ENCODE data around the gene CABP4. TPM values are rescaled to one million over a fixed set of nuclear protein-coding genes. Genes with fewer than 3 reads are reported as not detected.
A peak's percentile ranks its signal among the peaks of the same experiment; 100 is the strongest.
"Not testable (repeated sequence)": the region's sequence is repeated elsewhere in the genome, so short reads cannot be mapped to it uniquely, and the experiment has no call there.

Gene CABP4
- total RNA-seq, 1 experiment from 2014 or later, result not detected

DNA sequence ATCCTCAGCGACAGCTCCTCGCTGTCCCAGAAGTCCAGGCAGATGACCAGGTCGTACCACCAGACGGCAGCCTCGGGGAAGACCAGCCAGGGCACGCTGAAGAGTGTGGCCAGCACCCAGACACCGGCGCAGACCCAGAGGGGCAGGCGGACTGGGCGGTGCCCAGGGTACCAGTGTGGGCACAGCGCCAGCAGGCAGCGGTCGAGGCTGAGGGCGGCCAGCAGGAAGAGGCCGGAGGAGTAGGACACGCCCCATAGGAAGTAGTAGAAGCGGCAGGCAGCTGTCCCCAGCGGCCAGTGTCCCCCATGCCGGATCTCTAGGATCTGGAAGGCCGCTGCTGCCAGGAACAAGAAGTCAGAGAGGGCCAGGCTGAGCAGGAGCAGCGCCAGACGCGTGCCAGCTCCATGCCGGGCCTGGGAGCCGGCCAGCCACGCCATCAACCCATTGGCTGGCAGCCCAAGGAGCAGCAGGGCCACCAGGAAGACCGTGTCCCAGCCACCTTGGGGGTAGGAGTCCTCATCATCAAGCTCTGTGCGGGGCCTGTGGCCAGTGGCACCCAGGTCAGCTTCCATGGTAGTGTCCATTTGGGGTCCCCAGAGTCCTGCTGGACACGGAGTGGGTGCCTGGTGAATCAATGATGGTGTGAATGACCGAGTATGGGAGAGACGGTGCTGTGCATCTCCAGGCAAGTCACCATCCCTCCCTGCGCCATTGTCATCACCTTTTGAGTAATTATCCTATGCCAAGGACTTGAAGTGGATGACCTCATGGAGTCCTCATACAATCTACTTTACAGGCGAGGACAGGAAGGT lies 2.8 kb upstream of the CABP4 start, which contains the start of gene GPR152:
Gene GPR152, minus strand, starts transcription at position 589 of the 812 bp plus-strand sequence. Its CDS starts 5 bp downstream, at position 584.
- no peaks in the 10 kb centered on the region for H3K27me3 ChIP-seq (ENCODE audit: control insufficient read depth, insufficient read depth, low read length)
- DNase-seq, result peak; percentile 55
- H3K4me3 ChIP-seq (ENCODE audit: insufficient read depth, low read depth, low read length), result no peak within 1 kb of the TSS
- no peaks in the 10 kb centered on the region for H3K36me3 ChIP-seq (replicated peaks; ENCODE audit: control insufficient read depth, insufficient read depth, low read length)

DNA sequence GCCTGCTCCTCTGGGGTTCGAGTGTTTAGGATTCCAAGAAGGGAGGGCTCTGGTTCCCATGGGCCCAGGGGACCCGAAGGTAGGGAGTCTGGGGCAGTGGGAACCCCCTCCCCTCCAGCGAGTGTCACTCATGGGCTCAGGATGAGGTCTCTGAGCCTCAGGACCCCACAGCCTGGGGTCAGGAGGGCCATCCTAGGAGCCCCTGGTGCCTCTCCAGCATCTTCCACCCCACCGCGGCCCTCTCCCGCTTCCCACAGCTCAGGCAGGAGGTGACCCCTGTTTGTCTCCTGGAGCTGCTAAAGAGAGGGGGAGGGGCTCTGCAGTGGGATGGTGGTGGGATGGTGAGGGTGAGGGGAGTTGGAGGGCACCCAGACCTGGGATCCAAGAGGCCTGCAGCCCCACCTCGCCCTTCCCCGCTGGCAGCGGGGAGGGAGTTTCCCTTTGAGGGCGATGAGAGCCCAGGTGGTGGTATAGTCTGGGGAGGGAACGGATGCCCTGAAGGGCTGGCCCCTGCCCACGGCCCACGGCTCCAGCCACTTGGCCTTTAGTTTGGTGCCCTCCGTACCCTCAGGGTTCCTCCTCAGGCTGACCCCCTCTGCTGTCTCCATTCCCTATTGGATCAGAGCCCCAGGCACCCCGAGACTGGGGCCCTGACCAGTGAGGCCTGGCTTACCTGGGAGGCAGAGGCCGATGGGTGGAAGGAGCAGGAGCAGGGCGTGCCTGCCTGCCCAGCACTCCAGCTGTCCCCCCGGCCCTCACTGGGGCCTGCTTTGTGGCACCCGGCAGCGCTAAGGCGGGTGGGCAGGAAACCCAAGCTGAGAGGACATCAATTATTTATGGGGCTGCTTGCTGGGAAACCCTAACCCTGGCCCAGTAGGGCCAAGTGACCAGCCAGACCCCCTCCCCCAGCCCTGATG lies 1.1 kb upstream of the CABP4 start:
- Histone ChIP-seq H3K4me3 (ENCODE audit: insufficient read depth, low read depth, low read length) (no peak overlapping the region), H3K36me3 (replicated peaks; ENCODE audit: control insufficient read depth, insufficient read depth, low read length) (no peaks in the 10 kb centered on the region), H3K27me3 (ENCODE audit: control insufficient read depth, insufficient read depth, low read length) (no peaks in the 10 kb centered on the region)
- peak; percentile 61 for DNase-seq

DNA sequence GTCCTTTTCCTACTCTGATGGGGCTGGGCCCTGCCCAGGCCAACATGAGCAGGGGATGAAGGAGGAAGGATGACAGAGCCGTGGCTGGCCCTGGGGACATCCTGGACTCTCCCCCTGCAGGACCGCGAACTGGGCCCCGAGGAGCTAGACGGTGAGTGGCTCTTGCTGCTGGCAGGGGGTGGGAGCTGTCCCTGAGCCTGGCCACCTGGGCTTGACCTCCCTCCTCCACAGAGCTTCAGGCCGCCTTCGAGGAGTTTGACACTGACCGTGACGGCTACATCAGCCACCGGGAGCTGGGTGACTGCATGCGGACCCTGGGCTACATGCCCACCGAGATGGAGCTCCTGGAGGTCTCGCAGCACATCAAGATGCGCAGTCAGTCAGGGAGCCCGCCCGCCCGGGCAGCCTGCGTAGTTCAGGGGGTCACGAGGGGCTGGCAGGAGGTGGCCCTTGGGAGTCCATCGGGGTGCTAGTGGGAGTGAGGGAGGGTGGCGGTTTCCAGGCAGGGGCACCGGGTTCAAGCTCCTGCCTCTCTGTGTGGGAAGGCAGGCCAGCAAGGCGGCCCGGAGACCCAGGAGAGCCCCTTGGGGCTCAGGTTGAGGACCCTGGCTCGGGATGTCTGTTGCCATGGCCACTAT lies 1.0 kb downstream of the CABP4 start:
- Histone ChIP-seq H3K36me3 (replicated peaks; ENCODE audit: control insufficient read depth, insufficient read depth, low read length) (no peaks in the 10 kb centered on the region), H3K27me3 (ENCODE audit: control insufficient read depth, insufficient read depth, low read length) (no peaks in the 10 kb centered on the region), H3K4me3 (ENCODE audit: insufficient read depth, low read depth, low read length) (no peak overlapping the region)
- peak; percentile 64 for DNase-seq

DNA sequence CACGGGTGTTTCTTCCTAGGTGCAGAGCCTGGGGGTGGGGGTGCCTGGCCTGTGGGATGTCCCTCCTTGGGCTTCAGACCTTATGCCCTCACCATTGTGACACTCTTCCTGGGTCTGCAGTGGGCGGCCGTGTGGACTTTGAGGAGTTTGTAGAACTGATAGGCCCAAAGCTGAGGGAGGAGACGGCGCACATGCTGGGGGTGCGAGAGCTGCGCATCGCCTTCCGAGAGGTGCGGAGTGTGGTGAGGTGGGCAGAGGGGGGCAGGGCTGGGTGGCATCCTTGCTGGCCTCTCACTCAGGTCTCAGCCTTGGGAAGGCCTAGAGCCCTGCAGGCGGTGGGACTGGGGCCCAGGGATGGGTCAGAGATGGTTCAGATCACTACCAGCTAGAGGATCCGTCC lies 2.3 kb downstream of the CABP4 start:
- Histone ChIP-seq H3K4me3 (ENCODE audit: insufficient read depth, low read depth, low read length) (no peak overlapping the region), H3K27me3 (ENCODE audit: control insufficient read depth, insufficient read depth, low read length) (no peaks in the 10 kb centered on the region), H3K36me3 (replicated peaks; ENCODE audit: control insufficient read depth, insufficient read depth, low read length) (no peaks in the 10 kb centered on the region)
- DNase-seq, result peak; percentile 23

DNA sequence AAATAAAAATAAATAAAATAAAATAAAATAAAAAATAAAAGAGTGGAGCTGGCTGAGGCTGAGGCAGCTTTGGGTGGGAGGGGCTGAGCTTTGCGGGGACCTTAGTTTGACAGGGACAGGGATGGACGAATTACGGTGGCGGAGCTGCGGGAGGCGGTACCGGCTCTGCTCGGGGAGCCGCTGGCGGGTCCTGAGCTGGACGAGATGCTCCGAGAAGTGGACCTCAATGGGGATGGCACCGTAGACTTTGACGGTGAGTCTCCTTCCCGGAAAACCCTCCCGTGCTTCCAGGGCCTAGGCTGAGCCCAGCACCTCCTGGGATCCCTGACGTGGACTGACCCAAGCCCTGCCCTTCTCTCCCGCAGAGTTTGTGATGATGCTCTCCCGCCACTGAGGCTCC lies 3.1 kb downstream of the CABP4 start:
- Histone ChIP-seq H3K4me3 (ENCODE audit: insufficient read depth, low read depth, low read length) (no peak overlapping the region), H3K27me3 (ENCODE audit: control insufficient read depth, insufficient read depth, low read length) (no peaks in the 10 kb centered on the region)
- DNase-seq, result peak; percentile 46

DNA sequence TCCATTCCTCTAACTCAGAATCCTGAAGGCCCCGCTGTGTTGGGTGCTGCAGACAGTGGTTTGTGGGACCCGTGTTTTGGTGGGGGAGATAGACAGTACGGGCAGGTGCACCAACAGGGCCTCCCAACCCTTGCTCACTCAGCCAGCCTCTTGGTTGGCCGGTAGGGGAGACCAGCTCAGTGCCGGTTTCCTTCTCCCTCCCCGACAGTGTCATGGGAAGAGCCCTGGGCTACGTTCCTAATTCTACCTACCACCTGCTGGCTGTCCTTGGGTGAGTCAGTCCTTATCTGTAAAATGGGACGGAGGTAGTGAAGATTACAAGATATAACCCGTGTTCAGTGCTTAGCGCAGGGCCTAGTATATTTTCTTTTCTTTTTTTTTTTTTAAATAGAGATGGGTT lies 8.0 kb downstream of the CABP4 start:
- peak; percentile 20 for DNase-seq
- Histone ChIP-seq H3K27me3 (ENCODE audit: control insufficient read depth, insufficient read depth, low read length) (no peaks in the 10 kb centered on the region), H3K36me3 (replicated peaks; ENCODE audit: control insufficient read depth, insufficient read depth, low read length) (no peaks in the 10 kb centered on the region), H3K4me3 (ENCODE audit: insufficient read depth, low read depth, low read length) (no peak overlapping the region)

More for the DNA sequence above, 3.1 kb downstream of the CABP4 start:
- H3K36me3 ChIP-seq (replicated peaks; ENCODE audit: control insufficient read depth, insufficient read depth, low read length), result no peaks in the 10 kb centered on the region

DNA sequence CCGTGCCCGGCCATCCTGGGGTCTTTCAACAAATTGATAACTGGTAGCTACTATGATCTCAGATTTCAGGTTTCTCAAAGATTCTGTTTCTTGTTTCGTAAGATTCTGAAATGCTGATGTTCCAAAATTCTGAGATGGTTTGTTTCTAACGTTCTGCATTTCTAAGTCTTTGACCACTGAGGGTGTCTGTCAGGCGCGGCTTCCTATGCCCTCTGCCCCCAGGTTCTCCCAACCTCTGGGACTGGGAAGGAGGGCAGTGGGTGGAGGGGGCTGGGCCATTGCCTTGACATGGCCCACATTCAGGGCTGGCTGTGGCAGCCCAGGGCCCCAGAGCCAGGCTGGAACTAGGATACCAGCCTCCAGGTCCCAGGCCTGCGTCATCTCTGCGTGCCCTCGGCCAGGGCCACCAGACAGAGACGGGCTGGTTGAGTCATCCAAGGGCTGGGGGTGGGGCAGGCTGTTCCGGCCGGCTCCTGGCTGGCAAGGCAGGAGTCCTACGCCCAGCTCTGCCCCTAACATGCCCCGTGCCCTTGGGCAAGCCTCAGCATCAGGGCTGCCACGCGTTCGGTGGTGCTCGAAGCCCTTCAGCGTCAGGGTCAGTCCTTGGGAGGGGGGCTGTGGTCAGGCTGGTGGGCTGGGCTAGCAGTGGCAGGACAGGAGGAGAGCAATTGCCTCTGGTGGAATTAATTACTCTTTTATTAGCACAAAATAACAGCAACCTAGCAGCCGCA lies 8.7 kb downstream of the CABP4 start:
- Histone ChIP-seq H3K36me3 (replicated peaks; ENCODE audit: control insufficient read depth, insufficient read depth, low read length) (no peaks in the 10 kb centered on the region), H3K4me3 (ENCODE audit: insufficient read depth, low read depth, low read length) (peak overlapping the region; percentile 37), H3K27me3 (ENCODE audit: control insufficient read depth, insufficient read depth, low read length) (no peaks in the 10 kb centered on the region)
- peak; percentile 67 for DNase-seq

DNA sequence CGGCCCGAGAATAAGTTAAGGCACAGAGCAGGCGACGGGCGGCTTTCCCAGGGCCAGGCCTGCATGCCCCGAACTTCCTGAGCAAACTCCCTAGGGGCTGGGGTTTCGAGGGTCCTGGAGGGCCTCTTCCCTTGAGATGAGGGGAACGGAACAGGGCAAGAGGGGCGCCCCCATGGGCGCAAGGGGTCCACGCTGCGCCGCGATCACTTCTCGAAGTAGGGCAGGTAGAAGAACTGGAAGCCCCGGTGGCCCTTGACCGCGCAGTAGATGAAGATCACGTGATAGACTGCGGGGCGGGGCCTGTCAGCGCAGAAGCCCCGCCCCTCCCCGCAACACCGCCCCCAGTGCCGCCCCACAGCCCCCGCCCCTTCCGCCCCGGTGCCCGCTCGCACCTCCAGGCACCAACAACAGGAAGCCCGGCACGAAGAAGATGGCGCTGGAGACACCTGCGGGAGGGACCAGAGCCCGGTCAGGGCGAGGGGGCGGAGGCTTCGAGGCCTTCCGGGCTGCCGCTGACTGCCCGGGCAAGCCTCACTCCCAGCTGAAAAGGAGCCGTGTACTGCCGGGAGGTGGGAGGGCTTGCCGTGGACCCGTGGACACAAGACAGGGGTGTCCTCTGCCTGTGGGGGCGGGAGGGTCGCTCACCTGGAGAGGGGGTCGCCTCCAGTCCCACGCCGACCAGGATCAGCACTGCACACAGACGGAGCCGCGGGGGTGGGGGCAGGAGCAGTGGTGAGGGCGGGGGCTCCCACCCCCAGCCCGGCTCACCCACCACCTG lies 9.4 kb downstream of the CABP4 start:
- Histone ChIP-seq H3K4me3 (ENCODE audit: insufficient read depth, low read depth, low read length) (peak overlapping the region; percentile 80), H3K27me3 (ENCODE audit: control insufficient read depth, insufficient read depth, low read length) (no peaks in the 10 kb centered on the region), H3K36me3 (replicated peaks; ENCODE audit: control insufficient read depth, insufficient read depth, low read length) (no peaks in the 10 kb centered on the region)
- peak; percentile 99 for DNase-seq

DNA sequence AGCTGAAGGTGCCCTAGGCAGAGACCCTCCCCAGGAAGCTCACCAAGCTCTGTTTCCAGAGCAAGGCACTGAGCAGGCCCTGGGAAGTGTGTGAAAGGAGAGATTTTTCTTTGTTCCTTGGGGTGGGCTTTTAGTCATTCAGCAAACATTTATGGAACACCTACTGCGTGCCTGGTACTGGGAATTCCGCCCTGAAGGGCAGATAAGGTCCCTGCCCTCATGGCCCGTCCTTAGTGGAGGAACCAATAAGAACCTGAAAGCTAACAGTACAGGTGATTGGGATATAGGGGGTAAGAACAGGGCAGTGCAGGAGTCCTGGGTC lies 10.0 kb downstream of the CABP4 start:
- H3K36me3 ChIP-seq (replicated peaks; ENCODE audit: control insufficient read depth, insufficient read depth, low read length), result no peaks in the 10 kb centered on the region
- peak overlapping the region; percentile 80 for H3K4me3 ChIP-seq (ENCODE audit: insufficient read depth, low read depth, low read length)
- no peaks in the 10 kb centered on the region for H3K27me3 ChIP-seq (ENCODE audit: control insufficient read depth, insufficient read depth, low read length)
- no peak for DNase-seq

DNA sequence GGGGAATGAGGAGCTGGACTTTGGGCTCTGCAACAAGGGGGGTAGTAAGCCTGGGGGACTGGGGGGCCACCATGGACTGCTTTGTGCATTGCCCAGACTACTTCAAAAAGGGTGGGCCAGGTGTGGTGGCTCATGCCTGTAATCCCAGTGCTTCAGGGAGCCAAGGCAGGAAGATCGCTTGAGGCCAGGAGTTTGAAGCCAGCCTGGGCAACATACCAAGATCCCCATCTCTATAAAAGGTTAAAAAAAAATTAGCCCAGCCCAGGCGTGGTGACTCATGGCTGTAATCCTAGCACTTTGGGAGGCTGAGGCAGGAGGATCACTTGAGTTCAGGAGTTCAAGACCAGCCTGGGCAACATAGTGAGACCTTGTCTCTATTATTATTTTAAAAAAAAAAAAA lies 10.4 kb downstream of the CABP4 start:
- H3K4me3 ChIP-seq (ENCODE audit: insufficient read depth, low read depth, low read length), result peak overlapping the region; percentile 80
- not testable (repeated sequence) for H3K36me3 ChIP-seq (replicated peaks; ENCODE audit: control insufficient read depth, insufficient read depth, low read length)

DNA sequence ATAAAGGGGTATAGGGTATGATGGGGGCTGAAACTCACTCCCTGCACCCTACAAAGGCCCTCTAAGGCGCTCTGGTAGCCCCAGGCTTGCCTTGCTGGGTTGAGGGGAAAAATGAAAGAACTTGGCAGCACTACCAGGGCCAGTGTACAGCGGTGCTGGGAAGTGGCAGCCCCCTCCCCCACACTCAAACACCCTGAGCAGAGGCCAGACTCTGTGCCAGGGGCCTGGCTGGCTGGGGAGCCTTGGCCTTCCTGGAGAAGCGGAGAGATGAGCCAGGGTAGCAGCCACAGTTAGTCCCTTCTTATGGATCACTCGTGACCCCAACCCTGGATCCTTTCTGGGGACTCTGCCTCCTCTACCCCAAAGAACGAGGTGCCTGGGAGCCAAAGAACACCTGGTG lies 11.2 kb downstream of the CABP4 start:
- DNase-seq, result peak; percentile 30
- H3K27me3 ChIP-seq (ENCODE audit: control insufficient read depth, insufficient read depth, low read length), result no peaks in the 10 kb centered on the region
- H3K4me3 ChIP-seq (ENCODE audit: insufficient read depth, low read depth, low read length), result no peak overlapping the region
- no peaks in the 10 kb centered on the region for H3K36me3 ChIP-seq (replicated peaks; ENCODE audit: control insufficient read depth, insufficient read depth, low read length)

More for the DNA sequence above, 10.4 kb downstream of the CABP4 start:
- not testable (repeated sequence) for H3K27me3 ChIP-seq (ENCODE audit: control insufficient read depth, insufficient read depth, low read length); DNase-seq

DNA sequence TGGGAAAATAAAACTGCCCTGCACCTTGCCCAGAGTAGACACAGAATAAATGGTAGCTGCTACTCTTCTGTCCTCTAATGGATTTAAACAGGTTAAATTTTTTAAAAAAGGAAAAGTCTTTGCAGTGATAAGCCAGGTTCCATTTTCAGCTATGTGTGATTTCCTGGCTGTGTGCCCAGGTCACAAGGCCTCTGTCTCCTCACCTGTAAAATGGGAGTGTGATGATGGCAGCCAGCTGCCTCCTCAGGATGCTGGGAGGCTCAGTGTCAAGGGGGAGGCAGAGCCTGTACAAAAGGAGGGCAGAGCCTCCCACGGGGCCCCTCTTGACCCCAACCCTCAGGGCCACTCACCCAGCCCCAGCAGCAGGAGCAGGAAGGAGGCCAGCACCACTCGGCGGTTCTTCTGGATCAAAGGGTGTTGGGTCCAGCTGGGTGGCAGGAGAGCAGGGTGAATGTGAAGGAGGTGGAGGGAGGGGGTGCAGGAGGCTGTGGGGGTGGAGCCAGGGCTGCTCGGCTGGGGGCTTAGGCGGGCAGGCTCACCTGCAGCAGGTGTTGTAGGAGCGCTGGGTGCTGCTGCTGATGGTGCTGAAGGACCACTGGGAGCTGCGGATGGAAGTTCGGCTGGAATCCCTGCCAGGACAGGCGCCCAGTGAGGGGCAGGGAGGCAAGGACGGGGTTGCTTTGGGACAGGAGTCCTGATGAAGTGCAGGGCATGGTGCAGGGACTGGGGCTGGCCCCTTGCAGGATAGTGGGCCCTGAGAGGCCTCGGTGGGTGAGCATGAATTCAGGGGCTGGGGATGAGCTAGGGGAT lies 12.0 kb downstream of the CABP4 start:
- Histone ChIP-seq H3K27me3 (ENCODE audit: control insufficient read depth, insufficient read depth, low read length) (no peaks in the 10 kb centered on the region), H3K4me3 (ENCODE audit: insufficient read depth, low read depth, low read length) (no peak overlapping the region), H3K36me3 (replicated peaks; ENCODE audit: control insufficient read depth, insufficient read depth, low read length) (no peaks in the 10 kb centered on the region)
- peak; percentile 61 for DNase-seq

DNA sequence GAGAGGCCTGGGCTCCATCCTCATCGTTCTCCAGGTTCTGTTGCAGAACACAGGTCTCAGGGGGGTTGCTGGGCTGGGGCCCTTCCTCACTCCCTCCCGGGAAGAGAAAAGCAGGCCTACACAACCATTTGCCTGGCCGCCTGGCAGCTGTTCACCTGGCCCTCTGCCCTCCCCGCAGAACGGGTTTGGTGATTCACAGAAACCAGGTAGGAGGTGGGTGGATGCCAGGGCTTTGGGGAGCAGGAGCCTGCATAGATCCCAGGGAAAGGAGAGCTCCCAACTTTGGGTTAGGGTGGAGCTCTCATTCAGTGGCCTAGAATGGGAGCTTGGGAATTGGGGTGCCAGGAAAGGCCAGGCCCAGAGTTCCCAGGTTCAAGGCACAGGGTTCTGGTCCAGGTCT lies 12.9 kb downstream of the CABP4 start:
- DNase-seq, result peak; percentile 61
- Histone ChIP-seq H3K36me3 (replicated peaks; ENCODE audit: control insufficient read depth, insufficient read depth, low read length) (no peaks in the 10 kb centered on the region), H3K27me3 (ENCODE audit: control insufficient read depth, insufficient read depth, low read length) (no peaks in the 10 kb centered on the region), H3K4me3 (ENCODE audit: insufficient read depth, low read depth, low read length) (peak overlapping the region; percentile 83)

Data from H7 (cell line).